ENCODE results near the gene HTATIP2. TPM values are rescaled to one million over a fixed set of nuclear protein-coding genes. Genes with fewer than 3 reads are reported as not detected.

Gene HTATIP2
- total and polyA plus RNA-seq, 9 of the 15 experiments (the other 6 are each of a cell fraction or from before 2014, with no cell fraction given), result 48.3 to 90.9 (median 64.4) TPM

DNA sequence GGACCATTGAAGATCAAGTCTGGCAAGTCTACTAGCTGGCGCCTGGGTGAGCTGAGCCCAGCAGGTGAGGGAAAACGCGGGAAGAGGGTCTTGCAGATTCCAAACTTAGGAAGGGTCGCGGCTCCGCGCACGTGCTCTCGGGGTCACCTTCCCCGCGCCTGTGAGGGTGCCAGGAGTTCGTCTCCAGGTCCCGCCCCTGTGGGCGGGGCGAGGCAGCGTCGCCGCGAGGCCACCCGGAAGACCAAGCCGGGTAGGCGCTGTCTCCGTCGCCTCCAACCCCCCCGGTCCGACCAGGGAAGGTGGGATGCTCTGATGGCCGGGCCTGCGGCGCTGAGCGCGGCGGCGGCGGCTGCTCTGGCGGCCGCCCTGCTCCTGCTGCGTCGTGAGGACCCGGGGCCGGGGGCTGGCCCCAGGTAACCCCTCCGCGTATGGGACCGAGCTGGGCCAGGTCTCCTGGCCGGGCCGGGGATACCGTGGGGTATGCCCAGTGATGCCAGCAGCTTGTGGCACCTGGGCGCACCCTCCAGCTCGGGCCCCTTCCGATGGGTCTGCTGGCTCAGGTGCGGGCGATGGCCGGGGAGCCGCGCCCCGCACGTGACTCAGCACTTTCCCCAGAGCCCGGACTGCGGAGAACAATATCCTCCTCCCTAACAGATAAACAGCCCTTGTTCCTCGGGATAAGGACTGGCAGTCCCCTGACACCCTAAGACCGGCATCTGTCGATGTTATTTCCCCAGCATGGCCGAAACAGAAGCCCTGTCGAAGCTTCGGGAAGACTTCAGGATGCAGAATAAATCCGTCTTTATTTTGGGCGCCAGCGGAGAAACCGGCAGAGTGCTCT lies at the start of gene HTATIP2 (continued):
- TF ChIP-seq, protein P1, sequence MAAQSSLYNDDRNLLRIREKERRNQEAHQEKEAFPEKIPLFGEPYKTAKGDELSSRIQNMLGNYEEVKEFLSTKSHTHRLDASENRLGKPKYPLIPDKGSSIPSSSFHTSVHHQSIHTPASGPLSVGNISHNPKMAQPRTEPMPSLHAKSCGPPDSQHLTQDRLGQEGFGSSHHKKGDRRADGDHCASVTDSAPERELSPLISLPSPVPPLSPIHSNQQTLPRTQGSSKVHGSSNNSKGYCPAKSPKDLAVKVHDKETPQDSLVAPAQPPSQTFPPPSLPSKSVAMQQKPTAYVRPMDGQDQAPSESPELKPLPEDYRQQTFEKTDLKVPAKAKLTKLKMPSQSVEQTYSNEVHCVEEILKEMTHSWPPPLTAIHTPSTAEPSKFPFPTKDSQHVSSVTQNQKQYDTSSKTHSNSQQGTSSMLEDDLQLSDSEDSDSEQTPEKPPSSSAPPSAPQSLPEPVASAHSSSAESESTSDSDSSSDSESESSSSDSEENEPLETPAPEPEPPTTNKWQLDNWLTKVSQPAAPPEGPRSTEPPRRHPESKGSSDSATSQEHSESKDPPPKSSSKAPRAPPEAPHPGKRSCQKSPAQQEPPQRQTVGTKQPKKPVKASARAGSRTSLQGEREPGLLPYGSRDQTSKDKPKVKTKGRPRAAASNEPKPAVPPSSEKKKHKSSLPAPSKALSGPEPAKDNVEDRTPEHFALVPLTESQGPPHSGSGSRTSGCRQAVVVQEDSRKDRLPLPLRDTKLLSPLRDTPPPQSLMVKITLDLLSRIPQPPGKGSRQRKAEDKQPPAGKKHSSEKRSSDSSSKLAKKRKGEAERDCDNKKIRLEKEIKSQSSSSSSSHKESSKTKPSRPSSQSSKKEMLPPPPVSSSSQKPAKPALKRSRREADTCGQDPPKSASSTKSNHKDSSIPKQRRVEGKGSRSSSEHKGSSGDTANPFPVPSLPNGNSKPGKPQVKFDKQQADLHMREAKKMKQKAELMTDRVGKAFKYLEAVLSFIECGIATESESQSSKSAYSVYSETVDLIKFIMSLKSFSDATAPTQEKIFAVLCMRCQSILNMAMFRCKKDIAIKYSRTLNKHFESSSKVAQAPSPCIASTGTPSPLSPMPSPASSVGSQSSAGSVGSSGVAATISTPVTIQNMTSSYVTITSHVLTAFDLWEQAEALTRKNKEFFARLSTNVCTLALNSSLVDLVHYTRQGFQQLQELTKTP (IDR thresholded peaks at IDR 0.05; ENCODE audit: low read depth in 1 of 2, partially characterized antibody in 2 of 2), result peak in 1 of 2 experiments; percentile 42
- TF ChIP-seq NCOA2 (IDR thresholded peaks at IDR 0.05; ENCODE audit: partially characterized antibody in 2 of 2) (no peak), ELF2 (CRISPR knock-in tag; IDR thresholded peaks at IDR 0.05) (0 out of 2 replicates have a peak, but pooled peaks have one; percentile 7), ZFP1 (CRISPR knock-in tag; IDR thresholded peaks at IDR 0.05) (no peak), EP400 (IDR thresholded peaks at IDR 0.05) (peak; percentile 78), ZNF134 (CRISPR knock-in tag; conservative IDR thresholded peaks at IDR 0.05) (no peak), ZNF175 (CRISPR knock-in tag; IDR thresholded peaks at IDR 0.05; ENCODE audit: low read depth) (no peak; the same call in 1 of the 2 replicates), CBX5 (IDR thresholded peaks at IDR 0.05; ENCODE audit: borderline replicate concordance, low read depth) (0 out of 2 replicates have a peak, but pooled peaks have one; percentile 36), NFE2L1 (tag; IDR thresholded peaks at IDR 0.05; ENCODE audit: borderline replicate concordance, low read depth) (peak; percentile 95), TOE1 (IDR thresholded peaks at IDR 0.05; ENCODE audit: borderline replicate concordance) (peak; percentile 74; the same call in 1 of the 2 replicates), TOE1 (CRISPR knock-in tag; IDR thresholded peaks at IDR 0.05; ENCODE audit: borderline replicate concordance, low read depth) (no peak), CCNT2 (IDR thresholded peaks at IDR 0.05; ENCODE audit: borderline replicate concordance, extremely low read depth, insufficient read length, low read depth, low read length) (no peak), PYGO2 (tag; IDR thresholded peaks at IDR 0.05) (no peak), KHSRP (IDR thresholded peaks at IDR 0.05) (no peak), POLR3G (IDR thresholded peaks at IDR 0.05; ENCODE audit: extremely low read depth, insufficient read length, insufficient replicate concordance) (no peak), ZNF586 (CRISPR knock-in tag; conservative IDR thresholded peaks at IDR 0.05) (no peak), NCOA4 (IDR thresholded peaks at IDR 0.05; ENCODE audit: partially characterized antibody) (no peak), KDM4B (IDR thresholded peaks at IDR 0.05; ENCODE audit: borderline replicate concordance in 2 of 2, low read depth in 1 of 2) (no peak)
- TF ChIP-seq, protein P2, sequence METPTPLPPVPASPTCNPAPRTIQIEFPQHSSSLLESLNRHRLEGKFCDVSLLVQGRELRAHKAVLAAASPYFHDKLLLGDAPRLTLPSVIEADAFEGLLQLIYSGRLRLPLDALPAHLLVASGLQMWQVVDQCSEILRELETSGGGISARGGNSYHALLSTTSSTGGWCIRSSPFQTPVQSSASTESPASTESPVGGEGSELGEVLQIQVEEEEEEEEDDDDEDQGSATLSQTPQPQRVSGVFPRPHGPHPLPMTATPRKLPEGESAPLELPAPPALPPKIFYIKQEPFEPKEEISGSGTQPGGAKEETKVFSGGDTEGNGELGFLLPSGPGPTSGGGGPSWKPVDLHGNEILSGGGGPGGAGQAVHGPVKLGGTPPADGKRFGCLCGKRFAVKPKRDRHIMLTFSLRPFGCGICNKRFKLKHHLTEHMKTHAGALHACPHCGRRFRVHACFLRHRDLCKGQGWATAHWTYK (CRISPR knock-in tag; IDR thresholded peaks at IDR 0.05), result peak; percentile 81; the same call in 1 of the 2 replicates
- TF ChIP-seq, protein P3, sequence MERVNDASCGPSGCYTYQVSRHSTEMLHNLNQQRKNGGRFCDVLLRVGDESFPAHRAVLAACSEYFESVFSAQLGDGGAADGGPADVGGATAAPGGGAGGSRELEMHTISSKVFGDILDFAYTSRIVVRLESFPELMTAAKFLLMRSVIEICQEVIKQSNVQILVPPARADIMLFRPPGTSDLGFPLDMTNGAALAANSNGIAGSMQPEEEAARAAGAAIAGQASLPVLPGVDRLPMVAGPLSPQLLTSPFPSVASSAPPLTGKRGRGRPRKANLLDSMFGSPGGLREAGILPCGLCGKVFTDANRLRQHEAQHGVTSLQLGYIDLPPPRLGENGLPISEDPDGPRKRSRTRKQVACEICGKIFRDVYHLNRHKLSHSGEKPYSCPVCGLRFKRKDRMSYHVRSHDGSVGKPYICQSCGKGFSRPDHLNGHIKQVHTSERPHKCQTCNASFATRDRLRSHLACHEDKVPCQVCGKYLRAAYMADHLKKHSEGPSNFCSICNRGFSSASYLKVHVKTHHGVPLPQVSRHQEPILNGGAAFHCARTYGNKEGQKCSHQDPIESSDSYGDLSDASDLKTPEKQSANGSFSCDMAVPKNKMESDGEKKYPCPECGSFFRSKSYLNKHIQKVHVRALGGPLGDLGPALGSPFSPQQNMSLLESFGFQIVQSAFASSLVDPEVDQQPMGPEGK (CRISPR knock-in tag; IDR thresholded peaks at IDR 0.05; ENCODE audit: borderline replicate concordance), result no peak

Data from K562 (cell line).